Lower leg skin (tissue), 4 donors: ENCODE data around the gene AMFR. TPM values are rescaled to one million over a fixed set of nuclear protein-coding genes. Genes with fewer than 3 reads are reported as not detected.

Experiments used
- DNase-seq, 2 donors: peaks; one replicate each; pipeline ENCODE4 v3.0.0-alpha.2; 2019; ENCODE audit warnings: low spot score in 2 of 2
- H3K4me3 ChIP-seq: fragments of 200-600 bp; sonication (generic); 2 replicates; pipeline ENCODE4 v1.5.1; 2017; ENCODE audit warnings: mild to moderate bottlenecking, low read depth; ENCODE audit not compliant: poor library complexity, severe bottlenecking
- CTCF ChIP-seq, 3 donors: fragments of 450-650 bp; IDR thresholded peaks; one replicate each; pipeline ENCODE4 v1.5.1; 2016; ENCODE audit warnings: antibody characterized with exemption in 3 of 3, mild to moderate bottlenecking in 3 of 3, moderate library complexity in 2 of 3
- POLR2A ChIP-seq, 2 donors: fragments of 450-650 bp; IDR thresholded peaks; one replicate each; pipeline ENCODE4 v1.6.1; 2016 to 2017; ENCODE audit warnings: antibody characterized with exemption in 2 of 2, mild to moderate bottlenecking in 1 of 2, moderate library complexity in 1 of 2
- WGBS, 2 donors: methylation state at CpG; one replicate each; pipeline ENCODE4 v1.1.5; 2018; 5-methylcytosine and 5-hydroxymethylcytosine counted together
- intact Hi-C: fragments of 100-400 bp; cut with DNase I; formaldehyde crosslinking; loops from one replicate; pipeline ENCODE4 v1.15.0; 2023; ENCODE audit warnings: low total_unique reads
- total RNA-seq, 4 donors: library from RNA; depleted of rRNA; stranded (reverse); fragments of >200 nt; gene quantifications; one replicate each; pipeline ENCODE4 v1.1.0, GENCODE V29; 2016

Gene AMFR
- total RNA-seq, 4 donors from 2014 or later, result 77.3 to 149 (median 124) TPM

DNA sequence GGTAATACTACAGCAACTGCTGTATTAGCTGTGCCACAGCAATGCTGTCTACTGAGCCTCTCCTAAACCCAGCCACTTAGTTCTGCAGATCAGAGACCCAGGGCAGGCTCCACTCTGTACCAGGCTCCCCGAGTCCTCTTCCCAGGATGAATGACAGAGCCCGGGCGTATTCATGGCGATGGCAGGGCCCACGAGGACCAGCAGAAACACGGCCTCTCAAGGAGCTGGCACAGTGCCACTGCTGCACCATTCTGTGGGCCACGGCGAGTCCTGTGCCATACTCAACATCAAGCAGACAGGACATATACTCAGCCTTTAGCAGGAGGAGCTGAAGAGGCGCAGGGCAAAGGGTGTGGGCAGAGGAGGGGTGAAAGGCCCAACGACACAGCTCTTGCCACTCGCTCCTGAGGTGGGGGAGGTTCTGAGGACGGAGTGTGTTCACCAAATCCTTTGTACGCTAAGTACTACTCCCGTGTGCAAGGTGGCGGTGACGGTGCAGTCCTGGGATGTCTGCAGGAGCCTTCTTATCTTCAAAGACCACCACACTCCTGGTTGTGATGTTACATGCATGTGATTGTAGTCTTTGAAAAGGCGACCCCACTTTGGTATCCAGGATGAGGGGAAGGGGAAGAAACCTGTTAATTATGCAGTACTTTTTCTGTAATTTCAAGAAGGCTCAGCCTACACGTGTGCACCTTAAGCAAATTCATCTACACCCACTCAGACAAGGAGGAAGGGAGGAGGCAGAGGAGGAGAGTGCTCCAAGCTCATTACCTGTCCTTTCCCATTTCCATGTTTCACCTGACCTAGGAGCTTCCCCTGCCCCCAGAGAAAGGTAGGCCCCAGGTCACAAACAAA lies 98.0 kb downstream of the AMFR start:
- intact Hi-C loops, result no loop called here
- TF ChIP-seq POLR2A (IDR thresholded peaks at IDR 0.05) (no peak), CTCF (IDR thresholded peaks at IDR 0.05) (no peak)
- H3K4me3 ChIP-seq, result no peak overlapping the region
- 86 to 87% methylated on average over 14 to 18 of the region's 18 CpGs for WGBS, 2 donors
- DNase-seq, result no peak

GRCh38 chr16:56325956-56326355 lies 99.4 kb downstream of the AMFR start:
- intact Hi-C loops, result no loop called here
- TF ChIP-seq CTCF (IDR thresholded peaks at IDR 0.05), result no peak
- no peak for TF ChIP-seq POLR2A (IDR thresholded peaks at IDR 0.05)
- no peak overlapping the region for H3K4me3 ChIP-seq
- WGBS, 2 donors, result 79 to 89% methylated on average over 6 of the region's 6 CpGs
- DNase-seq, result no peak

GRCh38 chr16:56324406-56324805 lies 100.9 kb downstream of the AMFR start:
- no peak for DNase-seq
- intact Hi-C loops, result no loop called here
- no peak for TF ChIP-seq POLR2A (IDR thresholded peaks at IDR 0.05)
- TF ChIP-seq CTCF (IDR thresholded peaks at IDR 0.05), result no peak
- WGBS, 2 donors, result 61 to 67% methylated on average over 5 to 7 of the region's 9 CpGs
- no peak overlapping the region for H3K4me3 ChIP-seq

DNA sequence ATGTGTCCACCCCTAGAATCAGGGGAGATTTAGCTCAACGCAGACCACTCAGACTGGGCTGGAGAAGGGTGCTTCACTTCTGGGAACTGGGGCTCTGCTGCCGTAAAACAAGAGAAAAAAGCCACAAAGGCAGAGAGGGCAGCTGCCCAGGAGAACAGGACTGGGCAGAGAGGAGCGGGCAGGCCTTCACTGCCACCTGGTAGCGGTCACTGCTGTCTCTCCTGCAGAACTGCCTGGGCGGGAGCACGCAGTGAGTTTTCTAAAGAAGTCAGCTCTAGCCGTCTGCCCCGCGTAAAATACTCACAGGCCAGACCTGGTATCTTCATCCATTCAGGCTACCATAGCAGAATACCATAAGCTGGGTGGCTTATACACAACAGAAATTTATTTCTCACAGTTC lies 103.8 kb downstream of the AMFR start:
- intact Hi-C loops, result no loop called here
- TF ChIP-seq POLR2A (IDR thresholded peaks at IDR 0.05) (no peak), CTCF (IDR thresholded peaks at IDR 0.05) (no peak)
- 81 to 86% methylated on average over 9 of the region's 9 CpGs for WGBS, 2 donors

DNA sequence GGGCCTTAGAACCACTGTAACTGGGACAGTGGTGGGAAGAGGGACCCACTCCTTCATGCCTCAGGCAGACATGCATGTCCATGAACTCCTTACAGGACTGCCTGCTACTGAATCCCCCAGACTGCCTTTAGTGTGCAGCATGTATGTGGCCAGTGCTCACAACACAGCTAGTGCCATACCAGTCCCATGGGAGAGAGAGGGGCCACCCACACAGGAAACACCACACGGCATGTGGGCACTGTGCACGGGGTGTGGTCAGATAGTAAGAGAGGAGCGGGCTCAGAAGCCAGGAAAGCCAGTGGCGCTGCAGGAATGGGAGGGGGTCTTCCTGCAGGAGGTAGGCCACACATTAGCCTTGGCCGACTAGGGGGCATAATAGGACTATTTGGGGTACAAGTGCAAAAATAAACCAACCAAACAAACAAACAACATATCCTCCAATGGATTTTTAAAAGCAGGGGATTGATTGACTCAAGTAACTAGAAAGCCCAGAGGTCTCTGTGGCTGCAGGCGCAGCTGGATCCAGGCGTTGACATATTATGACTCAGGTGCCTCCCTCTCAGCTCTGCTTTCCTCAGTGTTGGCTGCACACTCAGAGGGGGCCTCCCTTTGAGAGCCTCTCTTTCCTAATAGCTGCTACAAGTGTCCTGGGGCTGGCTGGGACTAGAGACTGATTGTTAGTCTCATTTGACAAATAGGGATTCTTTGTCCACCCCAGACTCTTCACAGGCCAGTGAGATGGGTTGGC lies 104.4 kb downstream of the AMFR start:
- 68 to 72% methylated on average over 7 of the region's 7 CpGs for WGBS, 2 donors
- no peak for DNase-seq
- intact Hi-C loops, result no loop called here
- no peak for TF ChIP-seq CTCF (IDR thresholded peaks at IDR 0.05)
- TF ChIP-seq POLR2A (IDR thresholded peaks at IDR 0.05), result no peak
- no peak overlapping the region for H3K4me3 ChIP-seq

More for the DNA sequence above, 103.8 kb downstream of the AMFR start:
- no peak overlapping the region for H3K4me3 ChIP-seq
- DNase-seq, result no peak
